Fibroblast of pulmonary artery (primary cell): Measurements from ENCODE around the gene CDS1.

Experiments
- DNase-seq: peaks from one replicate; pipeline ENCODE4 v3.0.0-alpha.2; 2010; ENCODE audit warnings: low read depth
- H3K4me3 ChIP-seq: replicated peaks from 2 replicates; pipeline ENCODE4 v1.5.1; 2011; ENCODE audit warnings: low read depth, mild to moderate bottlenecking, control low read depth, low read length, moderate library complexity
- TF ChIP-seq, protein P1 (sequence below): IDR thresholded peaks from 2 replicates; pipeline ENCODE4 v1.5.1; 2011; ENCODE audit warnings: mild to moderate bottlenecking, control low read depth, low read length, inconsistent platforms; ENCODE audit errors: missing control alignments

The CDS1 gene

DNA sequence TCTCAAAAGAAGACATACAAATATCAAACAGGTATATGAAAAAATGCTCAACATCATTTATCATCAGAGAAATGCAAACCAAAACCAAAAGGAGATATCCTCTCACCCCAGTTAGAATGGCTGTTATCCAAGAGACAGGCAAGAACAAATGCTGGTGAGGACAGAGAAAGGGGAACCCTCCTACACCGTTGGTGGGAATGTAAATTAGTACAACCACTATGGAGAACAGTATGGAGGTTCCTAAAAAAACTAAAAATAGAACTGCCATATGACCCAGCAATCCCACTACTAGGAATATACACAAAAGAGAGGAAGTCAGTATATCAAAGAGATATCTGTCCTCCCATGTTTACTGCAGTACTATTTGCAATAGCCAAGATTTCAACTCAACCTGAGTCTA lies 83.5 kb downstream of the CDS1 start:
- H3K4me3 ChIP-seq = no peak overlapping the region
- TF ChIP-seq, protein P1, sequence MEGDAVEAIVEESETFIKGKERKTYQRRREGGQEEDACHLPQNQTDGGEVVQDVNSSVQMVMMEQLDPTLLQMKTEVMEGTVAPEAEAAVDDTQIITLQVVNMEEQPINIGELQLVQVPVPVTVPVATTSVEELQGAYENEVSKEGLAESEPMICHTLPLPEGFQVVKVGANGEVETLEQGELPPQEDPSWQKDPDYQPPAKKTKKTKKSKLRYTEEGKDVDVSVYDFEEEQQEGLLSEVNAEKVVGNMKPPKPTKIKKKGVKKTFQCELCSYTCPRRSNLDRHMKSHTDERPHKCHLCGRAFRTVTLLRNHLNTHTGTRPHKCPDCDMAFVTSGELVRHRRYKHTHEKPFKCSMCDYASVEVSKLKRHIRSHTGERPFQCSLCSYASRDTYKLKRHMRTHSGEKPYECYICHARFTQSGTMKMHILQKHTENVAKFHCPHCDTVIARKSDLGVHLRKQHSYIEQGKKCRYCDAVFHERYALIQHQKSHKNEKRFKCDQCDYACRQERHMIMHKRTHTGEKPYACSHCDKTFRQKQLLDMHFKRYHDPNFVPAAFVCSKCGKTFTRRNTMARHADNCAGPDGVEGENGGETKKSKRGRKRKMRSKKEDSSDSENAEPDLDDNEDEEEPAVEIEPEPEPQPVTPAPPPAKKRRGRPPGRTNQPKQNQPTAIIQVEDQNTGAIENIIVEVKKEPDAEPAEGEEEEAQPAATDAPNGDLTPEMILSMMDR = no peak
- DNase-seq = no peak

DNA sequence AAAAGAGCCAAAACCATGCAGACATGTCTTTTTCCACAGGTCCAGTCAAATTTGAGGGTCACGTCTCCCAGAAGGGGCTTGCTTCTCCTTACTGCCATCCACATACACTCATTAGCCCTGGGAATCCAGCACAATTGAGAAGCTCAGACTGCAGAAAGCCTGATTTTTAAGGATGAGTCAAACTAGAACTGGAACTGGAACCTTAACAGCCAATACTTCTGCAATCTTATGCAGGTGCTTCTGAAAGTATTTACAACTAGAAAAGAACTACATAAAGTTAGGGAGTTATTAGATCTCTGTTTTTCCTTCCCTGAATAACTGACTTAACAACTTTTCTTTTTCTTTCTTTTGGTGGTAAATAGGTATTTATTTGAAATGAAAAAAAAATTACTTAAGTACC lies 86.3 kb downstream of the CDS1 start:
- no peak overlapping the region for H3K4me3 ChIP-seq
- no peak for DNase-seq
- TF ChIP-seq, protein P1 = no peak

DNA sequence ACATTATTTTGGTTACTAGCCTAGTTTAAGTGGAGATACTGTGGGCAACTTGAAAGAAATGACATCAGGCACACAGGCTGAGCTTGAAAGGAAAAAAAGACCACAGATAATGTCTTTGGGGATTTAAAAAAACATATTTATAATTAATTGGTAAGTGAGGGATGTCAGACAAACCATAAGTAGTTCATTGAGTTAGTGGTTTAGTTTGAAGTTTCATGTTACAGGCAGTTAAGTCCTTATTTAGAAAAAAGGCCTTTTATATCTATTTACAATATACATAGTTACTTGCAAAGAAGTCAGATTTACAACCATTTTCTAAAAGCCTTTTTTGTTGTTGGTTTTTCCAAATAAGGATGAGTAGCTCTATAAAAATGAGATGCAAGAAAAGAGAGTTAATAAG lies 89.2 kb downstream of the CDS1 start:
- H3K4me3 ChIP-seq = no peak overlapping the region
- TF ChIP-seq, protein P1 = no peak
- DNase-seq = no peak

DNA sequence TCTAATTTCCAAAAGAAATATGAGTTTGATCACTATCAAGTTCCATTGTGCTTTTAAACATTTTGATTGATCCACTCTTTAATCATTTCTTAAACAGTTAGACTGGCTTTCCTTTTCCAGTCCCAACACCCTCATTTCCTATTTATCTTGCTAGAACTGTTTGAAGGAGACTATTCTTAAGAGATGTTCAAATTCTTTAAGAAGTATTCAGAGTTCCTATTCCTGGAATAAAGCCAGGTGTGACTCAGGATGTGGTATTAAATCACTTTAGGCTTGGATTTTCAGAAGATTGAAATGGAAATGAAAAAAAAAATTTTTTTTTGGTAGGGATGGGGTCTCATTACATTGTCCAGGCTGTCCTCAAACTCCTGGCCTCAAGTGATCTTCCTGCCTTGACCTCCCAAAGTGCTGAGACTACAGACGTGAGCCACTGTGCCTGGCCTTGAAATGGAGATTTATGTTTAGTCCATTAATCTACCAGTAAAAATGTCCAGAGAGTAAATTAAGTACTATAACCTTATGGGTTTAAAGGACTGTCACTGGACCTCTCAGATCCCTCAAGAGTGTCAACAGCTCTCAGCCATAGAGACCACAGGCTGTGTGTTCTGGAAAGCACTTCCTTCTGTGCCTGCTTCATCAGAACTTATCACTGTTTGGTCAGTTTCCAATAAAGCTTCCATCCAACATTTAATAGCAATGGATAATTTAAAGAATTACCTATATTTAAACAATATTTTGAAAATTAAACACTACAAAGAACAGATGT lies 90.7 kb downstream of the CDS1 start:
- TF ChIP-seq, protein P1 = no peak
- peak; percentile 90 for DNase-seq
- no peak overlapping the region for H3K4me3 ChIP-seq

DNA sequence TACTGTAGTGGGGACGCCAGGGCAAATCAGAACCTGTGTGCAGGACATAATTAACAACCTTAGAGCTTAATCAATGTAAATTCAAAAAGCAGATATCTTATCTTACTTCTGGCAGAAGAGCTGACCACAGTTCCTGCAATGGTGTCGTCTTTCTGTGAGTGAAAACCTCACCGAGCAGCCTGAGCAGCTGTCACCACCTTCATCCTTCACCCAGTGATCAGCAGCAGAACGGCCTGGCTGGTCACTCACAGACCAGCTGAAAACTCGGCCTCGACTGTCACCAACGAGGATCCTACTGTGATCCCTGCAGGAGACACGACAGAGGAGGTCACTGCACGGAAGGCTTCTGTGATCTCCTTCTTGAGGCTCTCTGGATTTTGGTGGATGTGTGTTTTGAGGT lies 94.2 kb downstream of the CDS1 start:
- no peak overlapping the region for H3K4me3 ChIP-seq
- no peak for DNase-seq
- TF ChIP-seq, protein P1 = no peak

DNA sequence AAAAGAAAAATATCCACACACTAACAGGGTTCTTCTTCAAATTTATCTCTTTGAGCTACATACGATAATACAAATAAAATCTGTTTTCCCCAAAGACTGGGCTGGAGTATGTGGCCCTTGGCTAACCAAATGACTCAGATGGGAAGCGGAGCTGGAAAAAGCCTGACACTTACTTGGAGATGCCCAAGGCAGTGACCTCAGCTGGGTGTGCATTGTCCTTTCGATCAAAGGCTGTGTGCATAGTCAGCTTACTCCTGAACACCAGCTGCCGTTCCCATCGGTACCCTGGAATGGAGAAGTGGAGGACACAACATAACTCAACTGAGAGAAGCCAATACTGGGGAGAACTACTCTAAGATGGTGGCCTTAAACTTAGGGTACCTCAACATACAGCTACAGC lies 95.1 kb downstream of the CDS1 start:
- H3K4me3 ChIP-seq = no peak overlapping the region
- TF ChIP-seq, protein P1 = no peak
- DNase-seq = no peak
